ENCODE results near the gene ZNF414. TPM values are rescaled to one million over a fixed set of nuclear protein-coding genes. Genes with fewer than 3 reads are reported as not detected.
"Not testable (repeated sequence)": the region's sequence is repeated elsewhere in the genome, so short reads cannot be mapped to it uniquely, and the experiment has no call there.

The ZNF414 gene, protein sequence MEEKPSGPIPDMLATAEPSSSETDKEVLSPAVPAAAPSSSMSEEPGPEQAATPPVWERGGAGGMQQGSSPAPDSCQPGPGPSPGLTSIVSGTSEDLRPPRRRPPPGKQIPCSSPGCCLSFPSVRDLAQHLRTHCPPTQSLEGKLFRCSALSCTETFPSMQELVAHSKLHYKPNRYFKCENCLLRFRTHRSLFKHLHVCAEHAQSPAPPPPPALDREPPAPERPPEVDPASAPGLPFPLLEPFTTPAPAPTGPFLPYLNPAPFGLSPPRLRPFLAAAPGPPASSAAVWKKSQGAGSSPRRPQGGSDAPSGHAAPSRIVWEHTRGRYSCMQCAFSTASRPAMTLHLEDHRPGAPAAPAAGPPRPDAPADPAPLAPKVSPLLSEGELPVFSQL
- 32.5 and 32.6 TPM in 2 replicates for total RNA-seq

DNA sequence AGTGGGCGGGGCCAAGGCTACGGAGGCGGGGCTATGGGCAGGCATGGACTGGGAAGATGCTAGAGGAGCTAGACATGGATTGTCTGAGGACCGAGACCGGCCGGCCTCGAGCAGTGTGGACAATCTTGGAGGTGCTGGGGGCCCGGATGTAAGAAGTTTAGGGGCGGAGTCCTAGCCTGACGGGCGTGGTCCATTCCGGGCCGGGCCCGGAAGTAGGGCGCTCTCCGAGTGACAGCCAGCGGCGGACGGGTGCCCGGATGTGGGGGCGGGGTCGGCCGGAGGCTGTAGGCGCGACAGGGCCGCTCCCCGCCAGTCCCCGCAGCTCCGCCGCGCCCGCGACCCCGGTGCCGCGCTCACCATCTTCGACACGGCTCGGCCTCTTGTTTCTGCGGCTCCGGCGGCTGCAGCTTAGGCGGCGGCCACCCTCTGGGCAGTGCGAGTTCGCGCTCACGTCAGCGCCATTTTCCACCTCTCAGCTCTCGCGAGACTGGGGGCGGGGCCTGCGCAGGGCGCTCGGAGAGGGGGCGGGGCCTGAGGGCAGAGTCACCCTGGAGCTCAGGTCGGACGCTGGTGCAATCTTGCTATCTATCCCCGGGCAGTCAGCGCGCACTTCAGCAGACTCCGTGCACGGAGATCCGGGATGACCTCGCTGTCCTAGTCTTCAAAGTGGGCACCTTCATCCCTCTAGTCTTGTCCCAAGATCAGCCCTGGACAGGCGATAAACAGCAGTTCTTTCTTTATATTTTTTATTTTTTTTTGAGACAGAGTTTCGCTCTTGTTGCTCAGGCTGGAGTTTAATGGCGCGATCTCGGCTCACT is at the start of gene ZNF414:
Gene ZNF414 (minus strand): TSS at position 481 of the 818 bp plus-strand sequence. CDS start 121 bp downstream, at position 360.
- intact Hi-C loops (cut with micrococcal nuclease) = loop anchor here (1.0 to 10.0 kb wide), 9 partner anchors 9 to 589 kb away; partner anchors contain the start of genes CD320, CTXN1, HNRNPM and MARCHF2

DNA sequence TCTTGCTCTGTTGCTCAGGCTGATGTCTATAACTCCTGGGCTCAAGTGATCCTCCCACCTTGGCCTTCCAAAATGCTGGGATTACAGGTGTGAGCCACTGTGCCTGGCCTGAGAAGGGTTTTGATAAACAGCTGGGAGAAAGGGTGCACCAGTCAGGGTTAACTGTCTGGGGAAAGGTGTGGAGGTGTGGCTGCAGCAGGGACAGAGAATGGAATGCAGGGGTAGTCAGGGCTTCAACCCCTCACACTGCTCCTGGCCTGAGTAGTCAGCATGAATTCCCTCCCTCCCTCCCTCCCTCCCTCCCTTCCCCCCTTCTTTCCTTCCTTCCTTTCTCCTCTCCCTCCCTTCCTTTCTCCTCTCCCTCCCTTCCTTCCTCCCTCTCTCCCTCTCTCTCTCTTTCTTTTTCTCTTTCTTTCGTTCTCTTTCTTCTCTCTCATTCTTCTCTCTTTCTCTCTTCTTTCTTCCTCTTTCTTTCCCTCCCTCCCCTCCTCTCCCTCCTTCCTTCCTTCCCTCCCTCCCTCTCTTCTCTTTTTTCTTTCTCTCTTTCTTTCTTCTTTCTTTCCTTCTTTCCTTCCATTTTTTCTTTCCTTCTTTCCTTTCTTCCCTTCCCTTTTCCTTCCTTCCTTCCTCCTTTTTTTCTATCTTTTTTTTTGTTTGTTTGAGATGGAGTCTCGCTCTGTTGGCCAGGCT is 47.3 kb upstream of the ZNF414 start:
- intact Hi-C loops (cut with micrococcal nuclease) = no loop called here

DNA sequence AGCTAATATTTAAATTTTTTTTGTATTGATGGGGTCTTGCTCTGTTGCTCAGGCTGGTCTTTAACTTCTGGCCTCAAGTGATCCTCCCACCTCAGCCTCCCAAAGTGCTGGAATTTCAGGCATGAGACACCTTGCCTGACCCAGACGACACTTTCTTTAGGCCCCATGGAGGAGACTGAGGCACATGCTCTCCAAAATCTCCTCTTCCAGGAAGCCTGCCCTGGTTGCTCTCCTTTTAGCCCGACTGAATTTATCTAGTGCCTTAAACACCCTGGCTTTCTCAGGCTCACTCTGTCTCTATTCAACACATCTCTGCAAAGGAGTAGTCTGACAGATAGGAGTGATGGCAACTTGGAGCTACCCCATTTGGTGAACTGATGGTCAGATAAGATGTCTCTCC is 44.4 kb upstream of the ZNF414 start:
- intact Hi-C loops (cut with micrococcal nuclease) = no loop called here

DNA sequence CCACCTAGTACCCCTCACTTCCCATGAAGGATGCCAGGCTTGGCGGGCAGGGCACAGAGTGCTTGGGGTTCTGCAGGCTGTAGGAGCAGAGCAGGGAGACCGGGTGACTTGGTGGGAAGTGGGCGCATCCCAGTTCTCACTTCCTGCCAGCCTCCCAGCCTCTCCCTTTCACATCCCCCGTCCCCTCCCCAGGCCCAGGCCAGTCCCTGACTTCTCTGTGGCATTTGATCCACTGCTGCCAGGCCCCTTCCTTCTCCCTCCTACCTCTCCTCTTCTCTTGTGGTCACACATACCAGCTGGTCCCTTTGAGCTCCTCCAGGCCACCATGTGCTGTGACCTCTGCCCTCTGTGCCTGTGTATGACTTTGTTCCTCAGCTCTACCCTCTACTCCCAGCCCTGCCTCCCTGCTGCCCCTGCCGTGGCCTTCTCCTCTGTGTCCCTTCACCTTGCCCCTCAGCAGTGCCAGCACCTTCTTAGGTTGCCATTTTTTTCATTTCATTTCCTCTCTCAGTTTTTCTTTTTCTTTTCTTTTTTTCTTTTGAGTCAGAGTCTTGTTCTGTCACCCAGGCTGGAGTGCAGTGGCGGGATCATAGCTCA is 43.8 kb upstream of the ZNF414 start:
- intact Hi-C loops (cut with micrococcal nuclease) = no loop called here

DNA sequence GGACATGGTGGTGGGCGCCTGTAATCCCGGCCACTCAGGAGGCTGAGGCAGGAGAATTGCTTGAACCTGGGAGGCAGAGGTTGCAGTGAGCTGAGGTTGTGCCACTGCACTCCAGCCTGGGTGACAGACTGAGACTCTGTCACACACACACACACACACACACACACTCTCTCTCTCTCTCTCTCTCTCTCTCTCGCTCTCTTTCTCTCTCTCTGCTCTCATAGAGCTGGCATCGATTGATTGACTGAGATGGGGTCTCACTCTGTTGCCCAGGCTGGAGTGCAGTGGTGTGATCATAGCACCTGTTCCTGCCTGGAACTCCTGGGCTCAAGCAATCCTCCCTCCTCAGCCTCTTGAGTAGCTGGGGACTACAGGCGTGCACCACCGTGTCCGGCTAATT is 39.8 kb upstream of the ZNF414 start:
- intact Hi-C loops (cut with micrococcal nuclease) = not testable (repeated sequence)

DNA sequence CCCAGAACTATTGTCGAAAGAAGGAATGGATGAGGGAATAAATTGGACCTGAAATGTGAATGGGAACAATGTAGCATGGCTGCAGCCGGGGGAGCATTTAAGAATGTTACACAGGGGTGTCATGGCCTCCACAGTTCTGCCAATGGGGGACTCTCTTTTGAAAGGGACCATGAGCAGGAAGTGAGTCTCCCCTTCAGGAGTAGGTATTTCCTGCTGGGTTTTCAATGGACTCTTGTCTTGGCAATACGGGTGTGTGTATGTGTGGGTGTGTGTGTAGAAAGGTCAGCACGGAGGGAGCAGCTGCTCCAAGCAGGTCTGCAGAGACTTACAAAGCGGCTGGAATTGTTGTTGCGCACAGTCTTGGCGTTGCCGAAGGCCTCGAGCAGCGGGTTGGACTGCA is 38.8 kb upstream of the ZNF414 start:
- intact Hi-C loops (cut with micrococcal nuclease) = no loop called here

DNA sequence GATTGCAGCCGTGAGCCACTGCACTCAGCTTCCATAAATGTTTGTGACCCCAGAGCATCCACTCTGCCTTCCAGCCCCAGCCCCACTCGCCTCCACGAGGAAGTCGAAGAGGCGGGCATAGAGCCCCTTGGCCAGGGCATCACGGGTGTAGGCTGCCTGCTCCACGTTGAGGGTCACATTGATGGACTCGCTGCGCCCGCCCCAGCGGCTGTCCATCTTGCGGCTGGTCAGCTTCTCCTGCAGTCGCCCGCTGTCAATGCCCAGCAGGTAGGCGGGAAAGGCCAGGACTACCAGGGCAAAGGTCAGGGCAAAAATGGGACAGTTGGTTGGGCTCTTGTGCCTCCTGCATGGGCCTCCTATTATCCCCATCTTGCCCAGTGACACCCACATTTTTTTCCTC is 36.1 kb upstream of the ZNF414 start:
- intact Hi-C loops (cut with micrococcal nuclease) = no loop called here

DNA sequence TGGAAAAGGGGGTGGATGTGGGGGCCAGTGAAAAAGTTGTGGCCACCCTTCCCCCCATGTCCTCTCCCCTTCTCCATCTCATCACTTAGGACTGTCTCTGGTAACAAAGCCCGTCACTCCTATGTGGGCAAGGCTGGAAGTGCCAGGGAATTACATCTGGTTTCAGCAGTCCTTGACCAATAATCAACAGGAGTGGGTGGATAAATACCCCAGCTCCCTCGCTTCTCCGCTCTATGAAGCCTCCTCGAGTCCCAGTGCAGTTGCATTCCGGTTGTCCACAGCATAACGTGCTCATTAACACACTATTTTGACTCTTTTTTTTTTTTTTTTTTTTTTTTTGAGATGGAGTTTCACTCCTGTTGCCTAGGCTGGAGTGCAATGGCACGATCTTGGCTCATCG is 31.8 kb upstream of the ZNF414 start:
- intact Hi-C loops (cut with micrococcal nuclease) = no loop called here

DNA sequence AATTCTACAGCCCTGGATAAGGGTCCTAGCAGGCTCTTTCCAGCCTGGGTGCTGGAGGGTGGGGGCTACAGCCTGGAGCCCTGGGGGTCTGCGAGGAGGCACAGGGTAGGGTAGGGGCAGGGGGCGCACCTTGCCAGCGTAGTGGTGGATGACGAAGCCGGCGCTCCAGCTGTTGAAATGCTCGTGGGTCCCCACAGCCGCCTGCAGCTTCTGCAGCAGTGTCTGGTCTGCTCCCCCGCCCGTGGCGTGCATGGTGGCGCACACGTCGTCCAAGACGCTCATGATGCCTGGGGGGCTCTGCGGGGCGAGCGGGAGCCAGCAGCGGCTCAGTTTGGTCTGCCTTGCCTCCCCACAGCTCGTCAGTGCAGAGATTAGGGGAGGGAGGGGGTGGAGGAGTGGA is 30.2 kb upstream of the ZNF414 start:
- intact Hi-C loops (cut with micrococcal nuclease) = no loop called here

DNA sequence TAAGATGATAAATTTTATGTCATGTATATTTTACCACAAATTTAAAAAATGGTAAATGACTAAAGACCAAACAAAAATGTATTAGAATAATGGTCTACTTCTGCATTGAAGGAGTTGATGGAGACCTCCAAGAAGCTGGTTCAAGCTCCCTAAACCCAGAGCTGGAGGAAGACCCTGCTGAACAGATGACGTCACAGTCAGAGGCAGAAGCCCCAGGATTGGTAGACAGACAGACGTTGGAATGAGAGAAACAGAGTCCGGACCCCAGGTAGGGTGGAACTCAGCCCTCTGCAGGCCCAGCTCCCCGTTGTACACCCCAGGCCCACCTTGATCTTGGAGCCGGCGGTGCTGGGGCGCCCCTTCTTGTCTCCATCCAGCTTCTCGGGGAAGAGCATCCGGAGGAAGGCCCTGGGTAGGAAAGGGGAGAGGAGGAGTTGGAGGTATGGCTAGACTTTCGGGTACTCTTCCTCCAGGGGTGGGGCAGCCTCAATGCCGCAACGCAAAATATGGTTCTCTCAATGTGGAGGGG is 25.7 kb upstream of the ZNF414 start:
- intact Hi-C loops (cut with micrococcal nuclease) = no loop called here

DNA sequence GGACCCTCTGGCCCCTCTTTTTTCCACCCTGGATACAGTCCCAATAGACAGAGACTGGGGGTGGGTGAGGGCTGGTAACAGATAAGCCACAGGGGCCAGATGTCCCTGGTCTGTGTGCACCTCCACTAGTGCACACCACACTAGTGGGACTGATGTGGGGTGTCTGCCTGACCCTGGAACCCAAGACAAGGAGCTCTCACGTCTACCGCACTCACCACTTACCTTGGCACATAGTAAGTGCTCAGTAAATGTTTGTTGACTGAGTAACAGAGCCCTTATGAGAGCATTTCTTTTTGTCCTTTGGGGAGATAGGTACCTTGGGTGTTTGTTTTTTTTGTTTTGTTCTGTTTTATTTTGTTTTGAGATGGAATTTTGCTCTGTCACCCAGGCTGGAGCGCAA is 23.1 kb upstream of the ZNF414 start:
- intact Hi-C loops (cut with micrococcal nuclease) = no loop called here

DNA sequence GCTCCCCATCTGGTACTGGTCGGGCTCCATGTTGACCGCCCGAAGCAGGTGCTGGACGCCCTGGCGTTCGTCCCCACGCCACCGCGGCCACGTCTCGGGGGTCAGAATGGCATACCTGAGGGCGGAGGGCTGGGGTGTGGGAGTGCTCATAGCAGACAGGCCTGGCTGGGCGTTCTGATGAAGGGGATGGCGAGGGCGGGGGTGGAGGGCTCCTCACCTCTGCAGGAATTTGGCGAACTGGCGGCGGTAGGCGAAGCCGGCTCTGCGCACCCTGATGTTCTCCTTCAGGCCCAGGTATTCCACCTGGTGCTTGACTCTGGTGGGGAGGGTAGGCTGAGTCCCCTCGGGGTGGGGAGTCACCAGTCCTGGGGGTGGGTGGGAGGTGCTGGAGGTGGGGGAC is 22.3 kb upstream of the ZNF414 start:
- intact Hi-C loops (cut with micrococcal nuclease) = no loop called here

DNA sequence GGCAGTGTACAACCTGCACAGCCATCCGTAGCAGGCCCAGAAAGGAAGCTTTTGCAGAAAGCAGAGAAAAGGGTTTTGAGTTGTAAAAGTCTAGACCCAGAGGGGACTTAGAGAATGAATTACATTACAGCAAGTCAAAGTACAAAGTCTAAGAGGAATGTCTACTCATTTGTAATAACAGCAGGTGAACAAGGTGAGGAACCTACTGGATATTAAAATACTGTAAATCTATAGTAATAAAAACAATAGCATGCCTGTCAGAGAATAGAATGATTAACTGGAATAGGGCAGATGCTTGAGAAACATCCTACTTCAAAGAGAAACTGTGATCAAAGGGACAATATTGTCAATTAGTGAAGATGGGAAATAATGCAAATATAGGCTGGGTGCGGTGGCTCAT is 18.3 kb upstream of the ZNF414 start:
- intact Hi-C loops (cut with micrococcal nuclease) = no loop called here

DNA sequence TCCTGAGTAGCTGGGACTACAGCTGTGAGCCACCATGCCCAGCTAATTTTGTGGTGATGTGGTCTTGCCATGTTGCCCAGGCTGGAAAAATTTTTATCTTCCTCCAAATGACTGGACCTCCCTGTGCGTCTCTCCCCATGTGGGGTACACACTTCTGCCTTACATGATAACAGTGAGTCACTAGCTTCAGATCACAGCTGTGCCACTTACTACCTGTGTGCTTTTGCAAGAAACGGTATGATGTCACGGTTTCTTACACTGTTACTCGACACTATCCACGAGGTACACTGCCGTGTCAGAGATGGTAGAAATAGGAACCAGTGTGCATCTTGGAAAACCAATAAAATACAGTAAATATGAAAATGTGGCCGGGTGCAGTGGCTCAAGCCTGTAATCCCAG is 17.5 kb upstream of the ZNF414 start:
- intact Hi-C loops (cut with micrococcal nuclease) = no loop called here

DNA sequence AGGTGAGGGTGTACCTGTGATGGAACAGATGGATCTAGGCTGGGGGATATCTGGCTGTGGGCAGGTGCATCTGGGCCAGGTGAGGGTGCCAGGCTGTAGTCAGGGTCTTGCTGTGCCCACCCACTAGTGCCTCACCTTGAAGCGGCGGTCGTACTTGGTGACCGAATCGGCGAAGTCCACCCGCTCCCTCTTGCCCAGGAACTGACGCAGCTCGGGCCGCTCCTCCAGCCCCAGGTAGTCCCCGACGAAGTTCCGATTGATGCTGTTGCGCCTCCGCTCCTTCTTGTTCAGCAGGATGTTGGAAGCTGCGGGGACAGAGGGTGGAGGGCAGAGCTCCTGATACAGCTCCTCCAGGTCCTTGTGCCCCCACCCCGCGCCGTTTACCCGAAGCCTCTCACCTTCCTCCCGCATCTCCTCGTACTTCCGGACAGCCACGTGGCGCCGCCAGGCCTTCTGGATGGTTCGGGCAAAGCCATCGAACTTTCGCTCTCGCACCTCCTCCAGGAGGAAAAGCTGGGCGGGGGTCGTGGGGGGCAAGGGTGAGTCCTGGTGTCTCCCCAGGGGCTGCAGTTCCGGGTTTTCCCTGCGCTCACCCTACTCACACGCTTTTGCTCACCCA is 16.2 kb upstream of the ZNF414 start:
- intact Hi-C loops (cut with micrococcal nuclease) = no loop called here

DNA sequence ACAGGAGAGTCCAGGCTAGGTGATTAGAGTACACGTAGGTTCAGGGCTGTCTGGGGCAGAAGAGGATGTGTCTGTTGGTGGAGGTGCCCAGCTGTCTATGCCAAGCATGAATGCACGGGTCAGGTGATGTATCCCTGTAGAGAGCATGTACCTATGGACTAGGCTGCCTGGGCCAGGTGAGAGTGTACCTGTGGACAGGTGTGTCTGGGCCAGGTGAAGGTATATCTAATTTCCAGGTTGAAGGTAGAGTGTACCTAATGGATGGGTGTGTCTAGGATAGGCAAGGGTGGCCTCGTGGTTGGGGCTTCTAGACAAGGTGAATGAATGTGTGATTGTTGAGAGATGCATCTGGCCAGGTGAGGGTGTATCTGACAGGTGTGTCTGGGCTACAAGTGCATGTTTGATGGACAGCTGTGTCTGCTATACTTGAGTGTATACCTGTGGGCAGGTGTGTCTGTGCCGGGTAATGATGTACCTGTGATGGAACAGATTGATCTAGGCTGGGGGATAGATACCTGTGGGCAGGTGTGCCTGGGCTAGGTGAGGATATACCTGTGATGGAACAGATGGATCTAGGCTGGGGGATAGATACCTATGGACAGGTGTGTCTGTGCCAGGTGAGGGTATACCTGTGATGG is 15.5 kb upstream of the ZNF414 start:
- intact Hi-C loops (cut with micrococcal nuclease) = no loop called here

DNA sequence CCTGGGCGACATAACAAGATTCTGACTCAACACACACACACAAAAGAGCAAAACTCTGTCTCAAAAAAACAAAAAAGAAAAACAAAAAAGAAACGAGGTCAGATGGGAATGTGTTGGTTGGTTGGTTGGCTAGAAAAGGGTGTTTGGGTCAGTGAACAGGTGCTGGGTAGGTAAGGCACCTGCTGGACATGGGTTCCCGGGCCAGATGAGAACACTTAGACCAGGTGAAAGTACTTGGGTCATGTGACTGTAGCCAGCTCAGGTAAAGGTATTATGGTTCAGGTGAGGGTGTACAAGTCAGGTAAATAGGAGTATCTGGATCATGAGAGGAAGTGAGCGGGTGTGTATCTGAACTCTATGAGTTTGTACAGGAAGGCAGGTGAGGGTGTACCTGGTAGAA is 14.5 kb upstream of the ZNF414 start:
- intact Hi-C loops (cut with micrococcal nuclease) = no loop called here

DNA sequence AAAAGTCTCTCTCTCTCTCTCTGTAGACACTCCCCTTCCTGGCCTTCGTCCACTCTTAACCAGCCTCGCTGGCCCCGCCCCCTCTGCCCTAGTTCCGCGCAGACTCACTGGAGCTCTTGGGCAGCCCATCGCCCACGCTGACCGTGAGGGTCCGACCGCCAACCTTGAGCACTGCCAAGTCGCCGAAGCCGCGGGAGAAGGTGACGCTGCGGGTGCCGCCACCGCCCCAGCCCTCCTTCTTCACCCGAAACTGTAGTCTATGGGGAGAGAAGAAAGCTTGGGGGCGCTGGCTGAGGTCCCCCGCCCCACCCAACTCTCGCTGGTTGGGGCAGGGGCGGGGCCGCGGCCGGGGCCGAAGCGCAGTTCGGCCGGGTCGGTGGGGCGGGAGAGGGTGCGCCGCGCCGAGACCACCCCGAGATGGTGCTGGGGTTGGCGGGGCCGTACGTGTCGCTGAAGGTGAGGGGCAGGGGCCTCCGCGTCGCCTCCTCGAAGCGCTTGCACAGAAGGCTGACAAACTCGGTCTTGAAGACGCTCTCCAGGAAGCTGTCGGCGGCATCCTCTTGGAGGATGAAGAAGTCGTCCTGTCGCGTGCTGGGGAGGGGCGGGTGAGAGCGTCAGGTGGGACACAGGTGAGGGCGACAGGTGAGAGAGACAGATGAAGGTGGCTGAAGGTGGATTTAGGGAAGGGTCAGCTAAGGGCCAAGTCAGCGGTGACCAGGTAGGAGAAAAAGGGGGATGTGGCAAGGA is 12.6 kb upstream of the ZNF414 start:
- intact Hi-C loops (cut with micrococcal nuclease) = no loop called here

DNA sequence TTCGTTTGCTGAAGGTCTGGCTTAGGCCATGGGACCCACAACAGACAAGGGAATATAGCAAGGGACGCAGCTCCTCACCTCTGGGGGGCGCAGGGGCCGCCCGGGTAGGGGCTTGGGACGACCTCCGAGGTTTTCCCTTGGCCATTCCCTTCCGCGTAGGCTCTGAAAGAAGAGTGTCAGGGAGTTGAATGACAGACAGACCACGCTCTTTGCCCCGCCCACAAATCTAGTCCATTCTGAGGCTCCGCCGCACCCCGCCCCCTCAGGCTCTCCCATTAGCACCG is 11.4 kb upstream of the ZNF414 start:
- intact Hi-C loops (cut with micrococcal nuclease) = no loop called here

DNA sequence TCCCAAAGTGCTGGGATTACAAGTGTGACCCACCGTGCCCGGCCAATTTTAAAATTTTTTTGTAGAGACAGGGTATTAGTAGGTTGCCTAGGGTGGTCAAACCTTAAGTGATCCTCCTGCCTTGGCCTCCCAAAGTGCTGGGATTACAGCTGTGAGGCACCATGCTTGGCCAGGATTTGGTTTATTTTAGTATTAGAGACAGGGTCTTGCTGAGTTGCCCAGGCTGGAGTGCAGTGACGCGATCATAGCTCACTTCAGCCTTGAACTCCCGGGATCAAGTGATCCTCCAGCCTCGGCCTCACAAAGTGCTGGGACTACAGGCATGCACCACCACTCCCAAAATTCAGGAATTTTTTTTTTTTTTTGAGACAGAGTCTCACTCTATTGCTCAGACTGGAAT is 5.4 kb upstream of the ZNF414 start:
- intact Hi-C loops (cut with micrococcal nuclease) = loop anchor here (10.0 kb wide), 1 partner anchor 595 kb away; the partner anchor contains the start of genes CTXN1 and SNAPC2

Data from T-helper 1 cell treated with Interleukin-12 subunit alpha and Interleukin-12 subunit beta and Interleukin-4 antibody, amounts not matched to agents 30 ng/mL and 1 ng/mL, for 36 hours (primary cell).